Rectal smooth muscle tissue (tissue), 1 donor: ENCODE data around the gene CCL21.

Experiments used
- H3K27ac ChIP-seq: one replicate; pipeline ENCODE4 v1.7.0; 2013; ENCODE audit warnings: low read depth, low read length, inconsistent platforms
- H3K27me3 ChIP-seq: one replicate; pipeline ENCODE4 v1.7.0; 2013; ENCODE audit warnings: low read length; ENCODE audit not compliant: control insufficient read depth, insufficient read depth
- H3K36me3 ChIP-seq: one replicate; pipeline ENCODE4 v1.7.0; 2013; ENCODE audit warnings: low read length; ENCODE audit not compliant: control insufficient read depth, insufficient read depth
- H3K4me1 ChIP-seq: one replicate; pipeline ENCODE4 v1.7.0; 2013; ENCODE audit warnings: low read length; ENCODE audit not compliant: control insufficient read depth, insufficient read depth
- H3K4me3 ChIP-seq: one replicate; pipeline ENCODE4 v1.7.0; 2013; ENCODE audit warnings: low read length
- H3K9ac ChIP-seq: one replicate; pipeline ENCODE4 v1.7.0; 2013; ENCODE audit warnings: low read length

The CCL21 gene

GRCh38 chr9:34701023-34701768, 8.7 kb downstream of the CCL21 start:
- no peaks in the 10 kb centered on the region for H3K36me3 ChIP-seq
- H3K27ac ChIP-seq = peak overlapping the region; percentile 53
- H3K9ac ChIP-seq = no peak overlapping the region
- H3K4me3 ChIP-seq = peak overlapping the region; percentile 66
- H3K4me1 ChIP-seq = peaks cover 3% of the 10 kb centered on the region
- no peaks in the 10 kb centered on the region for H3K27me3 ChIP-seq

GRCh38 chr9:34694811-34695210, 15.1 kb downstream of the CCL21 start:
- no peaks in the 10 kb centered on the region for H3K27me3 ChIP-seq
- H3K9ac ChIP-seq = no peak overlapping the region
- H3K27ac ChIP-seq = no peak overlapping the region
- H3K4me3 ChIP-seq = no peak overlapping the region
- H3K4me1 ChIP-seq = no peaks in the 10 kb centered on the region
- no peaks in the 10 kb centered on the region for H3K36me3 ChIP-seq

GRCh38 chr9:34693560-34693959, 16.4 kb downstream of the CCL21 start:
- no peaks in the 10 kb centered on the region for H3K4me1 ChIP-seq
- H3K27me3 ChIP-seq = no peaks in the 10 kb centered on the region
- H3K9ac ChIP-seq = no peak overlapping the region
- H3K27ac ChIP-seq = no peak overlapping the region
- no peaks in the 10 kb centered on the region for H3K36me3 ChIP-seq
- no peak overlapping the region for H3K4me3 ChIP-seq

- no peak overlapping the region for H3K27ac ChIP-seq
- no peaks in the 10 kb centered on the region for H3K27me3 ChIP-seq
- no peak overlapping the region for H3K4me3 ChIP-seq
- no peaks in the 10 kb centered on the region for H3K4me1 ChIP-seq
- H3K9ac ChIP-seq = no peak overlapping the region
- no peaks in the 10 kb centered on the region for H3K36me3 ChIP-seq
These were observed 18.0 kb downstream of the CCL21 start for GRCh38 chr9:34691936-34692315.

DNA sequence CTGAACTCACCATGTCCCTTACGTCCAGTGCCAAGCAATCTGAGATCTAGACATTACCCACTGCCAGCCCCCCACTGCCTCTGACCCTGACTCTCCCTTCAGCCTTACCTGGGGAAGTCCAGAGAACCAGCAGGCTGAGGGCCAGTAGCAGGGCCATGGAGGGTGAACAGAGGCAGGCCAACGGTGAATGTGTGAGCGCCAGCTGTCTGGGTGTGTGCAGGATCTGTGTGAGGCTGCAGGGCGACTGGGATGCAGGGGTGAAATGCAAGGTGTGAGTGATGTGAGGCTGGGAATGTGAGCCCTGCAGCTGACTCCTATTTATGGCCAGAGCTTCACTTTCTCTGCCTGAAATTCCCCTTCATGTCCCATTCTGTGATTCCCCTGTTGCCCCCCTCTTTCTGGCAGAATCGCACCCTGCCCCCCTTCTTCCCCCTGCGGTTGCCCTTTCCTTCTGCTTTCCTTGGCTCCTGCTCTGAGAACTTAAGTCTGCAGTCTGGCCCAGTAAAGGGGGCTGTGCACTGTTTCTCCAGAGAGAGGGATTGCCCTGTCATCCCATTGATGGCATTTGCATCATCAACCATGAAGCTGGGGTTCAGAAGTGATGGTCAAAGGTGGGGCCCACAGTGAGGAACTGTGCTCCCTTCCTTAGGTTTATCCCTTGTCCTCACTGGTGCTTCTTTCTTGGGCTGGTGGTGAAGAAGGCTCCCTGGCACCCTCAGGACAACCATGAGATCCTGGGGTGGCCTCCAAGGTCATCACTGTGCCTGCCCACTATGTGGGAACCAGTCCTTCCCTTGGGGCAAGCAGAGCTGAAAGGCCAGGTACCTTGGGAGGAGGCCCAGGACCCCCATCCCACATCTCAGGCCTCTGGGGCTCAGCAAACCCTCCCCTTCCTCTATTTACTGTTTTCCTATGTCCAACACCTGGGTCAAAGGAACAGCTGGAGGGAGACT, 18.7 kb downstream of the CCL21 start, which contains the start of gene CCL19:
CCL19 (minus strand) TSS at position 294 of the 953 bp plus-strand sequence; CDS start at position 157, 137 bp downstream.
- no peaks in the 10 kb centered on the region for H3K27me3 ChIP-seq
- no peaks in the 10 kb centered on the region for H3K4me1 ChIP-seq
- H3K9ac ChIP-seq = no peak within 1 kb of the TSS
- no peak within 1 kb of the TSS for H3K27ac ChIP-seq
- no peaks in the 10 kb centered on the region for H3K36me3 ChIP-seq
- no peak within 1 kb of the TSS for H3K4me3 ChIP-seq

DNA sequence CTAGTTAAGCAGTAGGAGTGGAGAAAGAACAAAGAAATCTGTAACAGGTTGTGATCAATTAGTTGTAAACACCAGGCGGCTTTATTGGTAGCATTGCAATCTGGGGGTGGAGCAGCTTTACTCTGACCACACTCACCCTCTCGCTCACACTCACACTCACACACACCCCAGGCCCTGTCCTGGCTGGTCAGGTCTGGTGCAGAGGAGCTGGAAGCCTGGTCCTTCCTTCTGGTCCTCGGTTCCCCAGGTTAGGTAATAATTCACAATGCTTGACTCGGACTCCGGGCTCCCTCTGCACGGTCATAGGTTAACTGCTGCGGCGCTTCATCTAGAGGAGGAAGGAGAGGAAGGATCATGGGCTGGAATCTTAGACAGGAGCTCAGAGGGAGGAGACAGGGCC, 20.4 kb downstream of the CCL21 start:
- Histone ChIP-seq H3K27me3 (no peaks in the 10 kb centered on the region), H3K4me1 (no peaks in the 10 kb centered on the region), H3K27ac (no peak overlapping the region), H3K4me3 (no peak overlapping the region), H3K36me3 (no peaks in the 10 kb centered on the region), H3K9ac (no peak overlapping the region)

- H3K36me3 ChIP-seq = no peaks in the 10 kb centered on the region
- no peaks in the 10 kb centered on the region for H3K4me1 ChIP-seq
- H3K9ac ChIP-seq = no peak overlapping the region
- H3K4me3 ChIP-seq = no peak overlapping the region
- no peak overlapping the region for H3K27ac ChIP-seq
- H3K27me3 ChIP-seq = no peaks in the 10 kb centered on the region
These were observed 20.8 kb downstream of the CCL21 start for GRCh38 chr9:34689116-34689470.

- no peak overlapping the region for H3K27ac ChIP-seq
- H3K27me3 ChIP-seq = no peaks in the 10 kb centered on the region
- H3K4me3 ChIP-seq = no peak overlapping the region
- no peaks in the 10 kb centered on the region for H3K4me1 ChIP-seq
- H3K9ac ChIP-seq = no peak overlapping the region
- no peaks in the 10 kb centered on the region for H3K36me3 ChIP-seq
These were observed 21.4 kb downstream of the CCL21 start for GRCh38 chr9:34688329-34689115.

- no peak overlapping the region for H3K27ac ChIP-seq
- H3K4me1 ChIP-seq = no peaks in the 10 kb centered on the region
These were observed 22.5 kb downstream of the CCL21 start for GRCh38 chr9:34687276-34688030.

DNA sequence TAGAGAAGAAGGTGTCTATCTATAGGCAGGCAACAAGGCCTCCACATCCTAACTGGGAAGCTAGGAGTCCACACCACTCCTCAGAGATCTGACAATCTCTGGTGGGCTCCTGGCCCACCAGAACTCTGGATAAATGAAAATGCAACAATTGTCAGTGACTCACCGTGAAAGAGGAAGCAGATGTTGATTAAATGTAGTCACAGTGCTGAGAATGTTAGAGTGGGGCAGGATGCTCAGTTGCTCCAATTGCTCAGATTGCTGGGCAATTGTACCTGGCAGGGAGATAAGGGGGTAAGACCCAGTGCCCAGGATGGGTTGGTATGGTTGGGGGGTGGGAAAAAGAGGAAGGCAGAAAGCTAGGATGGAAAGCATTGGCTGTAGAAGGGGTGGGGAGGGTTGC, 23.2 kb downstream of the CCL21 start:
- no peak overlapping the region for H3K9ac ChIP-seq
- no peaks in the 10 kb centered on the region for H3K36me3 ChIP-seq
- no peaks in the 10 kb centered on the region for H3K4me1 ChIP-seq
- no peaks in the 10 kb centered on the region for H3K27me3 ChIP-seq
- no peak overlapping the region for H3K27ac ChIP-seq
- no peak overlapping the region for H3K4me3 ChIP-seq

More at GRCh38 chr9:34687276-34688030, 22.5 kb downstream of the CCL21 start:
- Histone ChIP-seq H3K4me3 (no peak overlapping the region), H3K9ac (no peak overlapping the region), H3K36me3 (no peaks in the 10 kb centered on the region), H3K27me3 (no peaks in the 10 kb centered on the region)

- no peaks in the 10 kb centered on the region for H3K36me3 ChIP-seq
- H3K9ac ChIP-seq = no peak overlapping the region
- no peaks in the 10 kb centered on the region for H3K27me3 ChIP-seq
- no peaks in the 10 kb centered on the region for H3K4me1 ChIP-seq
- no peak overlapping the region for H3K4me3 ChIP-seq
- no peak overlapping the region for H3K27ac ChIP-seq
These were observed 23.7 kb downstream of the CCL21 start for GRCh38 chr9:34686231-34686630.
